Transverse colon (tissue), 4 donors: ENCODE results near the gene PDE9A. TPM values are rescaled to one million over a fixed set of nuclear protein-coding genes. Genes with fewer than 3 reads are reported as not detected.

ENCODE experiments used
- DNase-seq: peaks from one replicate; pipeline ENCODE4 v3.0.0-alpha.2; 2019
- H3K27ac ChIP-seq, 4 donors: fragments of 200-600 bp; sonication (generic); 2 replicates each; pipeline ENCODE4 v1.5.1; 2016 to 2018; ENCODE audit warnings: inconsistent platforms in 4 of 4
- H3K27me3 ChIP-seq: fragments of 200-600 bp; sonication (generic); 2 replicates; pipeline ENCODE4 v1.5.1; 2017; ENCODE audit warnings: inconsistent platforms
- H3K36me3 ChIP-seq, 4 donors: fragments of 200-600 bp; sonication (generic); 2 replicates each; pipeline ENCODE4 v1.5.1; 2017 to 2019; ENCODE audit warnings: inconsistent platforms in 4 of 4
- H3K4me1 ChIP-seq, 4 donors: fragments of 200-600 bp; sonication (generic); 2 replicates each; pipeline ENCODE4 v1.5.1; 2017 to 2020; ENCODE audit warnings: inconsistent platforms in 4 of 4
- H3K4me3 ChIP-seq, 4 donors: fragments of 200-600 bp; sonication (generic); 1 replicate in 1 of 4; 2 replicates in 3 of 4; pipeline versions ENCODE4 v1.5.1 to v1.6.1; 2017 to 2019; ENCODE audit warnings: inconsistent platforms in 4 of 4
- H3K9me3 ChIP-seq, 2 donors: fragments of 200-600 bp; sonication (generic); 2 replicates each; pipeline ENCODE4 v1.5.1; 2017 to 2019; ENCODE audit warnings: inconsistent platforms in 2 of 2
- CTCF ChIP-seq, 5 experiments: fragments of 200-600 bp in 3 of 5; fragments of 450-650 bp in 2 of 5; sonication (generic) in 3 of 5; IDR thresholded peaks; 1 replicate in 2 of 5; 2 replicates in 3 of 5; pipeline ENCODE4 v1.5.1; 2016 to 2017; ENCODE audit warnings: antibody characterized with exemption in 5 of 5, inconsistent platforms in 3 of 5, mild to moderate bottlenecking in 2 of 5, moderate library complexity in 1 of 5
- EP300 ChIP-seq: sonication (generic); formaldehyde crosslinking; IDR thresholded peaks from one replicate; pipeline ENCODE4 v1.6.1; 2017; ENCODE audit warnings: antibody characterized with exemption, low read depth
- POLR2A ChIP-seq: fragments of 450-650 bp; IDR thresholded peaks from one replicate; pipeline ENCODE4 v1.6.1; 2016; ENCODE audit warnings: antibody characterized with exemption, mild to moderate bottlenecking, moderate library complexity
- POLR2AphosphoS5 ChIP-seq, 3 donors: sonication (generic); formaldehyde crosslinking; IDR thresholded peaks; one replicate each; pipeline ENCODE4 v1.6.1; 2016; ENCODE audit warnings: antibody characterized with exemption in 3 of 3
- WGBS, 2 donors: methylation state at CpG; one replicate each; pipeline ENCODE4 v1.1.5; 2018; ENCODE audit warnings: low coverage in 1 of 2; 5-methylcytosine and 5-hydroxymethylcytosine counted together
- in situ Hi-C, 4 donors: fragments of 200-750 bp; cut with MboI; loops; one replicate each; pipeline versions ENCODE4 v1.15.0 to v1.15.1; 2017; ENCODE audit warnings: low sequenced_read_pairs in 3 of 4, low pct_ligation_motif_present in 1 of 4, low pct_unique_long_range_greater_than_20kb in 1 of 4
- intact Hi-C: fragments of 100-400 bp; cut with DNase I; formaldehyde crosslinking; loops from one replicate; pipeline ENCODE4 v1.15.1; 2023; ENCODE audit warnings: low total_unique reads
- total RNA-seq, 4 donors: library from RNA; depleted of rRNA; stranded (reverse); fragments of >200 nt; gene quantifications; one replicate each; pipeline ENCODE4 v1.1.0, GENCODE V29; 2016

Gene PDE9A
- total RNA-seq, 4 donors from 2014 or later, result 65.7 to 673 (median 364) TPM

- no peaks in the 10 kb centered on the region for H3K9me3 ChIP-seq
- H3K4me1 ChIP-seq, result peaks cover 0 to 10% (median 0%) of the 10 kb centered on the region in 4 donors
- TF ChIP-seq POLR2AphosphoS5 (IDR thresholded peaks at IDR 0.05) (no peak), CTCF (IDR thresholded peaks at IDR 0.05) (no peak), EP300 (no peak), POLR2A (no peak)
- H3K27me3 ChIP-seq, result no peaks in the 10 kb centered on the region
- WGBS, 2 donors, result 94% methylated on average over 18 of the region's 18 CpGs; no CpG with 5 or more reads in 1 of the 2 donors
- H3K4me3 ChIP-seq, result no peak overlapping the region
- in situ Hi-C loops, result no loop called here
- no peak overlapping the region for H3K27ac ChIP-seq
- intact Hi-C loops, result no loop called here
- no peak for DNase-seq
- peaks cover 0 to 9% (median 0%) of the 10 kb centered on the region in 4 donors for H3K36me3 ChIP-seq
Measured at GRCh38 chr21:42687796-42688195, 34.4 kb downstream of the PDE9A start.

GRCh38 chr21:42688226-42688840 lies 34.9 kb downstream of the PDE9A start:
- peaks cover 0 to 9% (median 0%) of the 10 kb centered on the region in 4 donors for H3K36me3 ChIP-seq
- no peak overlapping the region for H3K27ac ChIP-seq
- peaks cover 0 to 10% (median 0%) of the 10 kb centered on the region in 4 donors for H3K4me1 ChIP-seq
- H3K27me3 ChIP-seq, result no peaks in the 10 kb centered on the region
- no peaks in the 10 kb centered on the region for H3K9me3 ChIP-seq
- intact Hi-C loops, result no loop called here
- WGBS, 2 donors, result 92% methylated on average over 16 of the region's 16 CpGs; no CpG with 5 or more reads in 1 of the 2 donors
- DNase-seq, result no peak
- TF ChIP-seq CTCF (IDR thresholded peaks at IDR 0.05) (no peak), POLR2A (no peak), POLR2AphosphoS5 (IDR thresholded peaks at IDR 0.05) (no peak), EP300 (no peak)
- in situ Hi-C loops, result no loop called here
- H3K4me3 ChIP-seq, result no peak overlapping the region

DNA sequence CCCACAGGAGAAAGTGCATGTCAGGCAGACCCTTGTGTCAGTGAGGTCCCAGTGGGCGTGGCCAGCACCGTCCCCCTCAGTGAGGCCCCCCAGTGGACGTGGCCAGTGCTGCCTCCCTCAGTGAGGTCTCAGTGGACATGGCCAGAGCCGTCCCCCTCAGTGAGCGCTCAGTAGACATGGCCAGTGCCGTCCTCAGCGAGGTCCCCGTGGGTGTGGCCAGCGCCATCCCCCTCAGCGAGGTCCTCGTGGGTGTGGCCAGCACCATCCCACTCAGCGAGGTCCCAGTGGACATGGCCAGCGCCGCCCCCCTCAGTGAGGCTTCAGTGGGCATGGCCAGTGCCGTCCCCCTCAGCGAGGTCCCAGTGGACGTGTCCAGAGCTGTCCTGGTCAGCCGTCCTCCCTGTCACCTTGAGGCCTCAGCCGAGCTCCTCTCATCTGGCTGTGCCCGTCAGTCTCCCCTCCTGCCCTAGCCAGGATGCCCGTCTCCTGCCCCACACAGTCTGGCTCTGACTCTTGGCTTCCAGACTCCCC lies 35.5 kb downstream of the PDE9A start:
- WGBS, 2 donors, result 96% methylated on average over 18 of the region's 21 CpGs; no CpG with 5 or more reads in 1 of the 2 donors
- no peak for DNase-seq
- no peaks in the 10 kb centered on the region for H3K27me3 ChIP-seq
- no peak overlapping the region for H3K27ac ChIP-seq
- TF ChIP-seq EP300 (no peak), CTCF (IDR thresholded peaks at IDR 0.05) (no peak), POLR2A (no peak), POLR2AphosphoS5 (IDR thresholded peaks at IDR 0.05) (no peak)
- H3K9me3 ChIP-seq, result no peaks in the 10 kb centered on the region
- H3K36me3 ChIP-seq, result peaks cover 0 to 9% (median 0%) of the 10 kb centered on the region in 4 donors
- in situ Hi-C loops, result no loop called here
- intact Hi-C loops, result no loop called here
- peaks cover 0 to 10% (median 0%) of the 10 kb centered on the region in 4 donors for H3K4me1 ChIP-seq
- H3K4me3 ChIP-seq, result no peak overlapping the region

- Histone ChIP-seq H3K27me3 (no peaks in the 10 kb centered on the region), H3K4me1 (peaks cover 0 to 3% (median 0%) of the 10 kb centered on the region in 4 donors), H3K27ac (no peak overlapping the region), H3K9me3 (no peaks in the 10 kb centered on the region), H3K36me3 (peaks cover 0 to 9% (median 0%) of the 10 kb centered on the region in 4 donors), H3K4me3 (no peak overlapping the region)
- TF ChIP-seq CTCF (IDR thresholded peaks at IDR 0.05) (no peak), EP300 (no peak), POLR2A (no peak), POLR2AphosphoS5 (IDR thresholded peaks at IDR 0.05) (no peak)
- no peak for DNase-seq
- intact Hi-C loops, result no loop called here
- in situ Hi-C loops, result no loop called here
- 95 to 100% methylated on average over 1 to 6 of the region's 6 CpGs for WGBS, 2 donors
Measured at GRCh38 chr21:42690586-42690985, 37.2 kb downstream of the PDE9A start.
